Epithelial cell of proximal tubule (primary cell): Measurements from ENCODE around the gene CACNG7. TPM values are rescaled to one million over a fixed set of nuclear protein-coding genes. Genes with fewer than 3 reads are reported as not detected.

Experiments used
- DNase-seq: peaks from one replicate; pipeline ENCODE4 v3.0.0-alpha.2; 2011; ENCODE audit warnings: low read depth
- H3K4me3 ChIP-seq: 2 replicates; pipeline ENCODE4 v1.5.1; 2011; ENCODE audit warnings: low read depth, mild to moderate bottlenecking, low read length
- CTCF ChIP-seq: conservative IDR thresholded peaks from 2 replicates; pipeline ENCODE4 v1.5.1; 2012; ENCODE audit warnings: low read depth, mild to moderate bottlenecking, low read length
- total RNA-seq: library from RNA; depleted of rRNA; stranded (reverse); fragments of >200 nt; gene quantifications from 2 replicates; pipeline ENCODE4 v1.2.3, GENCODE V29; 2015

Gene CACNG7
- total RNA-seq, 1 donor from 2014 or later, result not detected

GRCh38 chr19:53898166-53898565, 10.9 kb upstream of the CACNG7 start:
- no peak overlapping the region for H3K4me3 ChIP-seq
- no peak for TF ChIP-seq CTCF
- no peak for DNase-seq

GRCh38 chr19:53898636-53899341, 10.3 kb upstream of the CACNG7 start:
- no peak overlapping the region for H3K4me3 ChIP-seq
- no peak for DNase-seq
- TF ChIP-seq CTCF, result no peak

GRCh38 chr19:53900191-53900860, 8.8 kb upstream of the CACNG7 start:
- H3K4me3 ChIP-seq, result no peak overlapping the region
- no peak for TF ChIP-seq CTCF
- no peak for DNase-seq

- TF ChIP-seq CTCF, result no peak
- no peak overlapping the region for H3K4me3 ChIP-seq
- no peak for DNase-seq
Measured at GRCh38 chr19:53903055-53903680, 5.9 kb upstream of the CACNG7 start.

GRCh38 chr19:53904909-53905308, 4.2 kb upstream of the CACNG7 start:
- H3K4me3 ChIP-seq, result no peak overlapping the region
- no peak for DNase-seq
- no peak for TF ChIP-seq CTCF

GRCh38 chr19:53905787-53906186, 3.3 kb upstream of the CACNG7 start:
- H3K4me3 ChIP-seq, result no peak overlapping the region
- TF ChIP-seq CTCF, result no peak
- DNase-seq, result no peak
